ENCODE data around the gene FARP1. TPM values are rescaled to one million over a fixed set of nuclear protein-coding genes. Genes with fewer than 3 reads are reported as not detected.

FARP1 gene
- total RNA-seq, 1 donor from 2014 or later, result 17.7 TPM

DNA sequence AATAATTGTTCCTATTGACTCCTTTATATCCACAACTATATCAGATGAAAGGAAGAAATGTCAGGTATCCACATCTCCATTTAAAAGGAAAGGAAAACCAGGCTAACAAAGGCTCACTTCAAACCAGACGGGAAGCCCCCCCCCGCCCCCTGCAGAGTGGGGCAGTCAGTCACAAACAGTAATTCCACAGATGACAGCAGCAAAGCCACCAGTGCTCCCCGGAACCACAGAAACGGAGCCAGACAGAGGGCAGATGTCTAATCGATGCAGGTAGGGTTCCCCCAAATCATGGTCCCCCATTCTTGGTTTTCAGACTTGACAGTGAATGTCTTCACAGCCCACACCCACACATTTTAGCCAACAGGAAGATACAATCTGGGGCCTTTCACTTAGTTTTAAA is 333.2 kb downstream of the FARP1 start:
- H3K9me3 ChIP-seq, result no peaks in the 10 kb centered on the region
- H3K4me3 ChIP-seq, result no peak overlapping the region
- H3K27ac ChIP-seq, result peak overlapping the region; percentile 63
- no peaks in the 10 kb centered on the region for H3K27me3 ChIP-seq
- intact Hi-C loops (cut with DNase I), result no loop called here
- H3K36me3 ChIP-seq, result peaks cover 0 to 23% of the 10 kb centered on the region in 2 donors
- TF ChIP-seq POLR2A (IDR thresholded peaks at IDR 0.05) (no peak), POLR2AphosphoS5 (IDR thresholded peaks at IDR 0.05; ENCODE audit: insufficient read depth in 1 of 2, low read depth in 1 of 2) (no peak)
- TF ChIP-seq, protein P1, sequence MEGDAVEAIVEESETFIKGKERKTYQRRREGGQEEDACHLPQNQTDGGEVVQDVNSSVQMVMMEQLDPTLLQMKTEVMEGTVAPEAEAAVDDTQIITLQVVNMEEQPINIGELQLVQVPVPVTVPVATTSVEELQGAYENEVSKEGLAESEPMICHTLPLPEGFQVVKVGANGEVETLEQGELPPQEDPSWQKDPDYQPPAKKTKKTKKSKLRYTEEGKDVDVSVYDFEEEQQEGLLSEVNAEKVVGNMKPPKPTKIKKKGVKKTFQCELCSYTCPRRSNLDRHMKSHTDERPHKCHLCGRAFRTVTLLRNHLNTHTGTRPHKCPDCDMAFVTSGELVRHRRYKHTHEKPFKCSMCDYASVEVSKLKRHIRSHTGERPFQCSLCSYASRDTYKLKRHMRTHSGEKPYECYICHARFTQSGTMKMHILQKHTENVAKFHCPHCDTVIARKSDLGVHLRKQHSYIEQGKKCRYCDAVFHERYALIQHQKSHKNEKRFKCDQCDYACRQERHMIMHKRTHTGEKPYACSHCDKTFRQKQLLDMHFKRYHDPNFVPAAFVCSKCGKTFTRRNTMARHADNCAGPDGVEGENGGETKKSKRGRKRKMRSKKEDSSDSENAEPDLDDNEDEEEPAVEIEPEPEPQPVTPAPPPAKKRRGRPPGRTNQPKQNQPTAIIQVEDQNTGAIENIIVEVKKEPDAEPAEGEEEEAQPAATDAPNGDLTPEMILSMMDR (IDR thresholded peaks at IDR 0.05), result no peak
- H3K4me1 ChIP-seq, result peaks cover 75% of the 10 kb centered on the region
- no peak for DNase-seq (ENCODE audit: extremely low spot score in 2 of 2)

DNA sequence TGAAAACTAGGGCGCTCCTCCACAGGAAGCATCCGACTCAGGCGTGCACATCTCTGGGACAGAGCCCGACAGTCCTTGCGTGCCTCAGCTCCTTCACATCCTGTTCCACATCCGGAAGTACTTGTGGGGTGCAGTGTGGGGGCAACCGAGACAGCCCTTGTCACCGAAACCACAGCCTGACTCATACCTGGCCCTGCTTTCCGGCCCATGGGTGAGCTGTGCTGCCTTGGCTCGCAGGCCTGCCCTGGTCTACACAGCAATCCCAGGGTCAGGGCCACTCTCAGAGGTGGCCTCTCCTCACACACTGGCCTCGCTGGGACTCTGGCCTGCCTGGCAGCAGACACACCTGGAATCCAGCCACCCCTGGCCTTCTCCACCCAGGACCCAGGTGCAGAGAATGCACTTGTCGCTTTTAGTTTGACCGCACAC is 333.7 kb downstream of the FARP1 start:
- no peak for TF ChIP-seq POLR2A (IDR thresholded peaks at IDR 0.05)
- peak in 1 of 2 donors; percentile 75 for TF ChIP-seq POLR2AphosphoS5 (IDR thresholded peaks at IDR 0.05; ENCODE audit: insufficient read depth in 1 of 2, low read depth in 1 of 2)
- intact Hi-C loops (cut with DNase I), result no loop called here
- no peak for DNase-seq (ENCODE audit: extremely low spot score in 2 of 2)
- peak overlapping the region; percentile 63 for H3K27ac ChIP-seq
- no peaks in the 10 kb centered on the region for H3K9me3 ChIP-seq
- peaks cover 80% of the 10 kb centered on the region for H3K4me1 ChIP-seq
- H3K36me3 ChIP-seq, result peaks cover 0 to 18% of the 10 kb centered on the region in 2 donors
- no peaks in the 10 kb centered on the region for H3K27me3 ChIP-seq
- H3K4me3 ChIP-seq, result no peak overlapping the region

DNA sequence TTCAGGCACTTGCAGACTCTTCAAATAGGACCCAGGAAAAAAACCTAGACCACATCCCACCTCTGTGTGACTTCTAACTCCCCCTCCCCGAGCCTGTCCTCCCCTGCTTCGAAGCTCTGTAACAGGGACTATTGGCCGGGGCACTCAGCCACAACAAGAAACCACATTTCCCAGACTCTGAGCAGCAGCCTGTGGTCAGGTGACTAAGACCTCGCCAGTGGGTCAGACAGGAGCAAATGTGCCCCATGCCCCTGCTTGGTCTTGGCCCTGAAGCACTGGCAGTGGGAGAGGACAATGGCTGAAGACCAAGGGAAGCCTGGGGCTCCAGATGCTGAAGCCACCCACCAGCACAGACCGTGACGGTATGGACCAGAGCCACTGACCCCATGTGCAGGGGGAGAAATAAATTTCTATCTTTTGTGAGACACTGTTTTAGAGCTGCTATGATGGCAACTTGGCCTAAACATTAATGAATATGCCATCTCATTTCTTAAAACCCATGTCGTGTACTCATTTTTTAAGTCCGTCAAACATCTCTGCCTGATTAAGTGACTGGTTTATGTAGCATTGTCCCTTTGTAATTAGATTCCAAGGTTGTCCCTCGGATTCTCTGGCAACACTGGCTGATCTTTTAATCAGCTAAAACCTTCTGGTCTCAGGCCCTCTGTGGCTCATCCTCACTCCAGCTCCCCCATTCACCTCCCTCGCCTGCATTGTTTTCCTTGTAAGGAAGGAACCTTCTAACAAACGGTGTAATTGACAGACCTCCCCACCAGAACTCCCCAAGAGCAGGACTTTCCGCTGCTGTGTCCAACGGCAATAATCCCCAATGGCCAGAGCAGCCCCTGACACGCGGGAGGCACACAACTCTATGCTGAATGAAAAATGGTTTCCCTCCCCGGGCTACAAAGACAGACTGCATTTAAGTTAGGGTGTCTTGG is 335.6 kb downstream of the FARP1 start:
- no peak for DNase-seq (ENCODE audit: extremely low spot score in 2 of 2)
- peaks cover 95% of the 10 kb centered on the region for H3K4me1 ChIP-seq
- intact Hi-C loops (cut with DNase I), result no loop called here

DNA sequence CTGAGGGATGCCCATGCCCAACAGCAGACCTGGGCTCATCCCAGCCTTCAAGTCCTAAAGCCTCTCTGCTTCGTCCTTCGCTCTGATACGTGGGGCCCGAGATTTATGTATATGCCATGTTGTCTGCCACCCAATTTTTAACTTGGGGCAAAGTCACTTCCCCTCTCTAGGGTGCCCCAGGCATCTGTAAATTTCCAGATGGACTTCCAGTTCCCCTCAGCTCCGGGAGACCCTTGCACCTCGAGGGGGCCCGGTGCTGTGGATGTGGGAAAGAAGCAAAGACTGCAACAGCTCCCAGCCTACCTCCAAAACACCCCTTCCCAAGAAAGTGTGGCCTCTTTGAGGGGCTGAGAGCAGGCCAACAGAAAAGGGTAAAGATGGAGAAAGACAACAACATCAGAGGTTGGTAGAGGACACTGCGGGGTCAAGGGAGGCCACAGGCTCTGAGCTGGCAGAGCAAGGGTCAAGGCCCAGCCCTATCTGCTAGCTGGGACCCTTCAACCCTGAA is 336.7 kb downstream of the FARP1 start:
- peak overlapping the region; percentile 34 for H3K27ac ChIP-seq
- TF ChIP-seq POLR2AphosphoS5 (IDR thresholded peaks at IDR 0.05; ENCODE audit: insufficient read depth in 1 of 2, low read depth in 1 of 2), result no peak
- TF ChIP-seq, protein P1 (IDR thresholded peaks at IDR 0.05), result no peak
- no peak for TF ChIP-seq POLR2A (IDR thresholded peaks at IDR 0.05)
- H3K4me3 ChIP-seq, result no peak overlapping the region
- no peak for DNase-seq (ENCODE audit: extremely low spot score in 2 of 2)
- H3K4me1 ChIP-seq, result peaks cover 97% of the 10 kb centered on the region
- peaks cover 0 to 6% of the 10 kb centered on the region in 2 donors for H3K36me3 ChIP-seq
- intact Hi-C loops (cut with DNase I), result loop anchor here (10.0 kb wide), 1 partner anchor 95 kb away; the partner anchor contains the start of gene STK24
- no peaks in the 10 kb centered on the region for H3K9me3 ChIP-seq
- H3K27me3 ChIP-seq, result no peaks in the 10 kb centered on the region

More for the DNA sequence above, 335.6 kb downstream of the FARP1 start:
- Histone ChIP-seq H3K9me3 (no peaks in the 10 kb centered on the region), H3K36me3 (peaks cover 0 to 9% of the 10 kb centered on the region in 2 donors), H3K27ac (peak overlapping the region; percentile 6), H3K27me3 (no peaks in the 10 kb centered on the region), H3K4me3 (no peak overlapping the region)
- TF ChIP-seq POLR2A (IDR thresholded peaks at IDR 0.05) (no peak), POLR2AphosphoS5 (IDR thresholded peaks at IDR 0.05; ENCODE audit: insufficient read depth in 1 of 2, low read depth in 1 of 2) (no peak)
- TF ChIP-seq, protein P1 (IDR thresholded peaks at IDR 0.05), result no peak

DNA sequence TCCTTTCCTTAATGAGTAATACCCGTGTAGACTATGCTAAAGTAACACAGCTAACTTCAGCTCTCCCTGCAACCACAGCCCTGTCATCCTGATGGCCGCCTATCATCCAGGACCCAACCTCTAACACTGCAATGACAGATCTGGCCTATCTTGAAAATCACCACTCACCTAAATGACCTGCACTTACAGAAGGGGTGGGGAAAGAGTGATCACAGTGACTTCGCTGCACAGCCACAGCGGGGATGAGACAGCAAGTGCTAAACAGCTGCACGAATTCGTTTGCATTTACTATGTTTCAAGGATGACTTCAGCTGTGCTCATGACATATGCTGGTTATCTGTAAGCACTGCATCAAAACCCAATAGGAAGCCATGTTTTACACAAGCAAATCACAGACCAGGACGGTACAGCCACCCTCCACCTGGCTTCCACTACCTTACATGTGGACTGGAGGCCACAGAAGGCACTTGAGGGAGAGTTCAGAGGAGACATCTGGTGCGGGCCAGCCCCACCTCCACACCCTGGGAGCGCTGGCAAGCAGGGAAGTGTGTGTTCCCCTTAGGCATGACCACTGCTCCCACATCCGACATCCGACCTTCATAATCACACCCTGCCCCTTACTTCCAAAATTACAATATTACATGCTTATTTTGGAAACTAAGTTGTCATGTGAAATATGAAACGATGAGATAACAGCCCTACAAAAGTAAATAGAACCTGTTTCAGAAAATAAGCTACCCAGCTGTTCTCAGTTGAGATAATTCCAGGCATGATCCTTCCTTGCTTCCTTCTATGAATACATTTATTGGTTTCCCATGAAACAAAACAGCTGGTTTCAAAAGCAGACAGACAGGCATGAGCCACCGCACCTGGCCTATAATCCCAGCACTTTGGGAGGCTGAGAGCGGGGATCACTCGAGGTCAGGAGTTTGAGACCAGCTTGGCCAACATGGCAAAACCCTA is 338.3 kb downstream of the FARP1 start:
- TF ChIP-seq, protein P1 (IDR thresholded peaks at IDR 0.05), result no peak
- TF ChIP-seq POLR2AphosphoS5 (IDR thresholded peaks at IDR 0.05; ENCODE audit: insufficient read depth in 1 of 2, low read depth in 1 of 2) (no peak), POLR2A (IDR thresholded peaks at IDR 0.05) (no peak)
- Histone ChIP-seq H3K9me3 (no peaks in the 10 kb centered on the region), H3K27ac (peak overlapping the region; percentile 91), H3K4me3 (no peak overlapping the region), H3K36me3 (no peaks in the 10 kb centered on the region), H3K4me1 (peaks cover 99% of the 10 kb centered on the region), H3K27me3 (no peaks in the 10 kb centered on the region)
- intact Hi-C loops (cut with DNase I), result loop anchor here (10.0 kb wide), 1 partner anchor 94 kb away; the partner anchor contains the start of gene STK24
- DNase-seq (ENCODE audit: extremely low spot score in 2 of 2), result no peak
